Thymus (tissue), 11 donors: ENCODE results near the gene MFAP4. TPM values are rescaled to one million over a fixed set of nuclear protein-coding genes. Genes with fewer than 3 reads are reported as not detected.

ENCODE experiments used
- DNase-seq, 9 donors: peaks; one replicate each; pipeline ENCODE4 v3.0.0-alpha.2; 2013; ENCODE audit warnings: low spot score in 9 of 9, low read depth in 6 of 9, missing footprints in 1 of 9
- H3K27ac ChIP-seq, 2 donors: one replicate each; pipeline ENCODE4 v1.5.1; 2013; ENCODE audit warnings: control low read depth in 1 of 2, low read depth in 1 of 2, low read length in 1 of 2, mild to moderate bottlenecking in 1 of 2, moderate library complexity in 1 of 2
- H3K27me3 ChIP-seq, 2 donors: one replicate each; pipeline ENCODE4 v1.5.1; 2013; ENCODE audit warnings: low read length in 1 of 2; ENCODE audit not compliant: control insufficient read depth in 2 of 2, insufficient read depth in 1 of 2
- H3K36me3 ChIP-seq, 2 donors: one replicate each; pipeline ENCODE4 v1.5.1; 2013; ENCODE audit warnings: low read length in 1 of 2, mild to moderate bottlenecking in 1 of 2, moderate library complexity in 1 of 2; ENCODE audit not compliant: control insufficient read depth in 2 of 2, insufficient read depth in 2 of 2
- H3K4me1 ChIP-seq, 2 donors: one replicate each; pipeline ENCODE4 v1.5.1; 2013; ENCODE audit warnings: low read length in 2 of 2; ENCODE audit not compliant: control insufficient read depth in 2 of 2, insufficient read depth in 2 of 2
- H3K4me3 ChIP-seq, 2 donors: one replicate each; pipeline ENCODE4 v1.5.1; 2013; ENCODE audit warnings: low read length in 2 of 2, control low read depth in 1 of 2, mild to moderate bottlenecking in 1 of 2
- H3K9me3 ChIP-seq, 2 donors: one replicate each; pipeline ENCODE4 v1.5.1; 2013; ENCODE audit warnings: low read length in 1 of 2, mild to moderate bottlenecking in 1 of 2; ENCODE audit not compliant: control insufficient read depth in 2 of 2, insufficient read depth in 1 of 2
- WGBS: extraction: QIAGEN DNeasy Blood & Tissue Kit; methylation state at CpG from one replicate; pipeline ENCODE4 v1.1.7; 2013; 5-methylcytosine and 5-hydroxymethylcytosine counted together
- polyA plus RNA-seq: library from polyadenylated mRNA; stranded (reverse); fragments of 200-250 nt; gene quantifications from one replicate; pipeline ENCODE4 v1.2.3, GENCODE V29; 2013
- total RNA-seq: library from RNA; stranded (reverse); fragments of 120-200 nt; gene quantifications from one replicate; pipeline ENCODE4 v1.2.4, GENCODE V29; 2013
- donor health status: healthy.

Gene MFAP4
- total and polyA plus RNA-seq, 2 donors, result 10.2 to 21.4 TPM

- DNase-seq, result no peak
- no peak overlapping the region for H3K4me3 ChIP-seq
- no peaks in the 10 kb centered on the region for H3K4me1 ChIP-seq
- H3K36me3 ChIP-seq, result no peaks in the 10 kb centered on the region
- peaks cover 0 to 32% of the 10 kb centered on the region in 2 donors for H3K27me3 ChIP-seq
- WGBS, result 95% methylated on average over 7 of the region's 7 CpGs
- H3K9me3 ChIP-seq, result no peaks in the 10 kb centered on the region
- H3K27ac ChIP-seq, result no peak overlapping the region
Measured at GRCh38 chr17:19345067-19345460, 41.9 kb downstream of the MFAP4 start.

GRCh38 chr17:19344311-19345066 is 42.5 kb downstream of the MFAP4 start:
- Histone ChIP-seq H3K36me3 (no peaks in the 10 kb centered on the region), H3K27ac (no peak overlapping the region), H3K27me3 (peaks cover 0 to 33% of the 10 kb centered on the region in 2 donors), H3K4me1 (no peaks in the 10 kb centered on the region), H3K9me3 (no peaks in the 10 kb centered on the region), H3K4me3 (no peak overlapping the region)
- WGBS, result 94% methylated on average over 40 of the region's 40 CpGs
- DNase-seq, result no peak

GRCh38 chr17:19343671-19344151 is 43.3 kb downstream of the MFAP4 start:
- no peaks in the 10 kb centered on the region for H3K9me3 ChIP-seq
- no peak overlapping the region for H3K27ac ChIP-seq
- no peaks in the 10 kb centered on the region for H3K36me3 ChIP-seq
- 94% methylated on average over 13 of the region's 13 CpGs for WGBS
- DNase-seq, result no peak
- H3K27me3 ChIP-seq, result peaks cover 0 to 35% of the 10 kb centered on the region in 2 donors
- H3K4me1 ChIP-seq, result no peaks in the 10 kb centered on the region
- no peak overlapping the region for H3K4me3 ChIP-seq

GRCh38 chr17:19343256-19343630 is 43.7 kb downstream of the MFAP4 start:
- no peaks in the 10 kb centered on the region for H3K9me3 ChIP-seq
- WGBS, result 94% methylated on average over 7 of the region's 7 CpGs
- no peak overlapping the region for H3K27ac ChIP-seq
- no peak overlapping the region for H3K4me3 ChIP-seq
- H3K27me3 ChIP-seq, result peaks cover 0 to 39% of the 10 kb centered on the region in 2 donors
- no peaks in the 10 kb centered on the region for H3K4me1 ChIP-seq
- H3K36me3 ChIP-seq, result no peaks in the 10 kb centered on the region
- DNase-seq, result no peak

- no peak overlapping the region for H3K27ac ChIP-seq
- peaks cover 0 to 39% of the 10 kb centered on the region in 2 donors for H3K27me3 ChIP-seq
- 90% methylated on average over 7 of the region's 7 CpGs for WGBS
- DNase-seq, result no peak
- no peaks in the 10 kb centered on the region for H3K36me3 ChIP-seq
- no peak overlapping the region for H3K4me3 ChIP-seq
- H3K9me3 ChIP-seq, result no peaks in the 10 kb centered on the region
- H3K4me1 ChIP-seq, result no peaks in the 10 kb centered on the region
Measured at GRCh38 chr17:19342611-19343255, 44.3 kb downstream of the MFAP4 start.

- peaks cover 0 to 41% of the 10 kb centered on the region in 2 donors for H3K27me3 ChIP-seq
- 87% methylated on average over 20 of the region's 20 CpGs for WGBS
- DNase-seq, result no peak
- H3K27ac ChIP-seq, result no peak overlapping the region
- no peak overlapping the region for H3K4me3 ChIP-seq
- H3K36me3 ChIP-seq, result no peaks in the 10 kb centered on the region
- H3K9me3 ChIP-seq, result no peaks in the 10 kb centered on the region
- H3K4me1 ChIP-seq, result no peaks in the 10 kb centered on the region
Measured at GRCh38 chr17:19341641-19342610, 45.1 kb downstream of the MFAP4 start.

GRCh38 chr17:19341211-19341631 is 45.8 kb downstream of the MFAP4 start:
- Histone ChIP-seq H3K36me3 (no peaks in the 10 kb centered on the region), H3K27ac (no peak overlapping the region), H3K9me3 (no peaks in the 10 kb centered on the region), H3K4me1 (no peaks in the 10 kb centered on the region), H3K27me3 (peaks cover 0 to 44% of the 10 kb centered on the region in 2 donors), H3K4me3 (no peak overlapping the region)
- DNase-seq, result no peak
- WGBS, result 81% methylated on average over 7 of the region's 7 CpGs

- Histone ChIP-seq H3K9me3 (no peaks in the 10 kb centered on the region), H3K27ac (no peak overlapping the region), H3K27me3 (peaks cover 3 to 47% of the 10 kb centered on the region in 2 donors), H3K4me3 (no peak overlapping the region), H3K4me1 (no peaks in the 10 kb centered on the region), H3K36me3 (no peaks in the 10 kb centered on the region)
- no peak for DNase-seq
- WGBS, result 86% methylated on average over 2 of the region's 2 CpGs
Measured at GRCh38 chr17:19339341-19339815, 47.6 kb downstream of the MFAP4 start.
